ENCODE data around the gene ABCC1.

Gene ABCC1

GRCh38 chr16:16022683-16023064 is 73.3 kb downstream of the ABCC1 start:
- TF ChIP-seq CTCF (IDR thresholded peaks at IDR 0.05; ENCODE audit: low read depth, low read length, missing control alignments), result no peak
- H3K4me3 ChIP-seq (replicated peaks; ENCODE audit: low read depth, low read length), result no peak overlapping the region
- DNase-seq (ENCODE audit: extremely low read depth, low read depth), result no peak

GRCh38 chr16:16025214-16025968 is 76.0 kb downstream of the ABCC1 start:
- no peak for DNase-seq (ENCODE audit: extremely low read depth, low read depth)
- no peak for TF ChIP-seq CTCF (IDR thresholded peaks at IDR 0.05; ENCODE audit: low read depth, low read length, missing control alignments)
- no peak overlapping the region for H3K4me3 ChIP-seq (replicated peaks; ENCODE audit: low read depth, low read length)

- no peak overlapping the region for H3K4me3 ChIP-seq (replicated peaks; ENCODE audit: low read depth, low read length)
- no peak for DNase-seq (ENCODE audit: extremely low read depth, low read depth)
- TF ChIP-seq CTCF (IDR thresholded peaks at IDR 0.05; ENCODE audit: low read depth, low read length, missing control alignments), result no peak
Observed at GRCh38 chr16:16027728-16028310, 78.4 kb downstream of the ABCC1 start.

- TF ChIP-seq CTCF (IDR thresholded peaks at IDR 0.05; ENCODE audit: low read depth, low read length, missing control alignments), result no peak
- DNase-seq (ENCODE audit: extremely low read depth, low read depth), result no peak
- H3K4me3 ChIP-seq (replicated peaks; ENCODE audit: low read depth, low read length), result no peak overlapping the region
Observed at GRCh38 chr16:16028311-16028999, 79.0 kb downstream of the ABCC1 start.

- DNase-seq (ENCODE audit: extremely low read depth, low read depth), result no peak
- H3K4me3 ChIP-seq (replicated peaks; ENCODE audit: low read depth, low read length), result no peak overlapping the region
- no peak for TF ChIP-seq CTCF (IDR thresholded peaks at IDR 0.05; ENCODE audit: low read depth, low read length, missing control alignments)
Observed at GRCh38 chr16:16029431-16030011, 80.1 kb downstream of the ABCC1 start.

- H3K4me3 ChIP-seq (replicated peaks; ENCODE audit: low read depth, low read length), result no peak overlapping the region
- TF ChIP-seq CTCF (IDR thresholded peaks at IDR 0.05; ENCODE audit: low read depth, low read length, missing control alignments), result no peak
- DNase-seq (ENCODE audit: extremely low read depth, low read depth), result no peak
Observed at GRCh38 chr16:16030449-16030848, 81.0 kb downstream of the ABCC1 start.
